ENCODE measurements around the gene HOGA1.

- TF ChIP-seq CTCF (IDR thresholded peaks at IDR 0.05) (no peak), POLR2AphosphoS5 (IDR thresholded peaks at IDR 0.05) (no peak), POLR2A (IDR thresholded peaks at IDR 0.05) (no peak)
Measured at GRCh38 chr10:97590748-97591495, 6.7 kb downstream of the HOGA1 start.
